GM19328 (cell line): Measurements from ENCODE around the gene BICDL2.

Experiments
- ATAC-seq: cut with Tn5 transposase; IDR thresholded peaks from one replicate; pipeline ENCODE4 v1.9.1; 2021; ENCODE audit warnings: mild to moderate bottlenecking, moderate library complexity; ENCODE audit not compliant: unreplicated experiment

BICDL2 gene

DNA sequence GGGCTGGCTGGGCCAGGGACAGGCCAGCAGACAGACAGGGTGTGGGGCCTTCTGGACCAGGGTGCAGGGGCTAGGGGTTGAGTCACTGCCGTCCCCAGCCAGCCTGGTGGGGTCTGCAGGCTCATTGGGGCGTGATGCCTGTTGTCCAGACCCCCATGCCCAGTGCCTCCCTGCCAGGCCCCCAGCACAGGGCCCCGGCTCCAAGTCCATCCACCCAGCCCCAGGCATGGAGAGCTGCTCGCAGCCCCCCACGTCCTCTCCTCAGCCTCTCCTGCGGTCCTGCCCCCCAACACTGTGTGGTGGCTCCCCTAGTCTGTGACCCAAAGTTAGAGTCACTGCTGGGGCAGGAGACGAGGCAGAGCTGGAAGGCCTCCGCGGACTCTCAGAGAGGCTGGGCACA is 49.5 kb downstream of the BICDL2 start:
- ATAC-seq = no peak

DNA sequence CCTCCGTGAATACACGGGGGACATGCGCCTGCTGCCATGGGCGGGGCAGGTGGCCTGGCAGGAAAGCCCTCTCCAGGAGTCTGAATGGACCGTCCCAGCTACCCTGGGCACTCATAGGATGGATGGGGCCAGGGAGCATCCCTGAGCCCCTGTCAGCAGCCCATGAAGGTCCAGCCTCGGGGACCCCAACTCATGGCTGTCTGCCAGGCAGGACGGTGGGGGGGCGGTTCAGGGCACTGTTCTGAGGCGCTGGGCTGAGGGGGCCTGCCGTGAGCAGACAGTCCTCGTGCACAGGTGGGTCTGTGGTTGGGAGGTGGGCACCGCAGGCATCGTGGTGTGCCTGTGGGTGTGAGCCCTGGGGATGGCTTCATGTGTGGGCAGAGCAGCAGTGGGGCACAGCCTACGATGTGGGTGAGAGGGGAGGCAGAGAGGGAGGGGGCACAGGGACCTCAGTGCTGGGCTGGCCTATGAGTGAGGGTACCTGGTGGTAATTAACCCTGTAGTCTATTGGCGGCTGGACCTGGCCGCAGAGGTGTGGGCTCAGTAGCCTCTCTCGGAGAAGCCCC is 50.0 kb downstream of the BICDL2 start:
- ATAC-seq = no peak

DNA sequence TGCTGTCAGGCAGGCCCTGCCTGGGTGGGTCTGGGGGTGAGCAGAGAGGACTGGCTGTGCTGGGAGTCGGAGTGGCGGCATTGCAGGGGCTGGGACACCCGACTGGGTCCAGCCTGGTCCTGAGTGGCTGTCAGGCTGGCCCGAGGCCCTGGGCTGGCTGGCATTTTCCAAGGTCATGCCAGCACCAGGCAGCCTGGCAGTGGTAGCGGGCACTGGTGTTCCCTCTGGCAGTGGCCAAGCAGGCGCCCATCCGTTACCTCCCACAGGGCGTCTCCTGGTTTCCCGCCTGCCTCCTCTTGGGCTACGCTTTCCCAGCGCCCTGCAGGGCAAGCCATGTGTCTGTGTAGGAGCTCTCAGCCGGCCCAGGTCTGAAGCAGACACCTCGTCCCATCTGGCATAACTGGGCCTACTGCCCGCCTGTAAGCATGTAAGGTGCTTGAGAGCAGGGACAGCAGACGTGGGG is 50.8 kb downstream of the BICDL2 start:
- ATAC-seq = no peak

DNA sequence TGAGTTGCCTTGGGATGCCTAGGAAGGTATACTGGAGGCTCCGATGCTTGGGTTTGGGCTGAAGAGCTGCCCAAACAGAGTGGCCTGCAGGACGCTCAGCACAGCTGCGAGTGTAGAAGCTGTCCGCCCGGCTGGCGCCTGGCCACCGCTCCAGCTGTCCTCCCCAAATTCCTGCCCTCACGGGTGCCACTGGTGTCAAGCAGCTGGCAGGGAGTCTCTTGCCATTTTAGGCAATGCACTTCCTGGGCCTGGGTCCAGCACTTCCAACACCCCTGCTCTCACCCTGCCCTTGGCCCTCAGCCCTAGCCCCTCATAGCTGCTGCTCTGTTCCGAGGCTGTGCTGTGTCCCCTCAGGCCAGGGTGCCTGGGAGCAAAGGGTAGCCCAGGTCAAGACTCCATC is 51.3 kb downstream of the BICDL2 start:
- ATAC-seq = no peak

DNA sequence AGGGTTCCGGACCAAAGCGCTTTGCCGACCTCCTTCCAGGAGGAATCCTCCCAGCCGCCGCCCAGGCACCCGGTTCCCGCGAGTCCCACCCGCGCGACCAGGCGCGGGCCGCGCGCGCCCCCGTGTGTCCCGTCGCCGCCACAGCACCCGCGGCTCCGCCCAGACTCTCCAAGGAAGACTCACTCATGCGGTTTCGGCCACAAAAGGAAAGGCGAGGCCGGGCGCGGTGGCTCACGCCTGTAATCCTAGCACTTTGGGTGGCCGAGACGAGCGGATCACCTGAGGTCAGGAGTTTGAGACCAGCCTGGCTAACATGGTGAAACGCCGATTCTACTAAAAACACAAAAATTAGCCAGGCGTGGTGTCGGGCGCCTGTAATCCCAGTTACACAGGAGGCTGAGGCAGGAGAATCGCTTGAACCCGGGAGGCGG is 53.0 kb downstream of the BICDL2 start:
- no peak for ATAC-seq

DNA sequence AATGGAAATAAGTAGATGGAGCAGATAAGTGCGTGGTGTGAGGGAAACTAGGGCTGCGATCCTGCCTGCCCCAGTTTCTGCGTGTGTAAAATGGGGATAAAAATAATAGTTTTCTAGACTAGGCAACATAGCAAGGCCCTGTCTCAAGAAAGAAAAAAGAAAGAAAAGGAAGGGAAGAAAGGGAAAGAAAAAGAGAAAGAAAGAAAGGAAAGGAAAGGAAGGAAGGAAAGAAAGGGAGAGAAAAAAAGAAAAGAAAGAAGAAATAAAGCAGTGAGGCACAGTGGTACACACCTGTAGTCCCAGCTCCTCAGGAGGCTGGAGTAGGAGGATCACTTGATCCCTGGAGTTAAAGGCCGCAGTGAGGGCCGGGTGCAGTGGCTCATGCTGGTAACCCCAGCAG is 54.3 kb downstream of the BICDL2 start:
- ATAC-seq = no peak

DNA sequence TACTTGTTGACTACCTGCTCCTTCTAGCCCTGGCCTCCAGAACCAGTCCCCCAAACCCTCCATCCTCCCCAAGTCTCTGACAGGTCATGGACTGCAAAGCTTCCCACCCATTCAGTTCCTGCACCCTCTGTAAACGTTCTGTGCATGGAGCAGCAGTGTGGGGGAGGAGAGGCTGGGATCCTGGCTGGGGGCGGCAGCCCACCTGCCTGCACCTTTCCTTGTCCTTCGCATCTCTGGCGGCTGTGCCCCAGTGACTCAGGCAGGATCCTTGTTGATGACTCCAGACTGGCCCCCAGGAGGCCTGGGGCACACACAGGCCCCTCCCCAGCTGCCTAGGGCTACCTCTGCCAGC is 54.9 kb downstream of the BICDL2 start:
- no peak for ATAC-seq

DNA sequence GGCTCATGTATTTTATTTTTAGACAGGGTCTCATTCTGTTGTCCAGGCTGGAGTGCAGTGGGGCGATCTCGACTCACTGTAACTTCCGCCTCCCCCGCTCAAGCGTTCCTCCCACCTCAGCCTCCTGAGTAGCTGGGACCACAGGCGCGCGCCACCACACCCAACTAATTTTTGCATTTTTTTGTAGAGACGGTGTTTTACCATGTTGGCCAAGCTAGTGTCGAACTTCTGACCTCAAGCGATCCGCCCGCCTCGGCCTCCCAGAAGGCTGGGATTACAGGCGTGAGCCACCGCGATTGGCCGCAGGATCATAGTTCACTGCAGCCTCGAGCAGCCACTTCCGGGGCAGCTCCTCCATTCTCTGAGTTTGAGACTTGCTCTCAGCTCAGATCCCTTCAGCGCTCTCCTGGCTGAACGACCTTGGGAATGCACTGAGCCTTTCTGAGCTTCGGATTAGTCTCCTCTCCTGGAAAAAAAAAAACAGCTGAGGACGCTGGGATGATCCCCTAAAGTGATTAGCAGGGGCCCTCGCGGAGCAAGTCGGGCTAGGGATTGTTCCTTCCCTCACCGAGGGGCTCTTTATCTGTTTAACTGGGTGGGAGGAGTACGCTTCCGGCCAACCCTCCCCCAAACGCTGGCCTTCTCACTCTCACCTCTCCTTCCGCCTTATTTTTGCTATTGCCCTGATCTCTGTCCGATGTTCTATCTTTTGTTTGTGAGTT is 55.4 kb downstream of the BICDL2 start:
- no peak for ATAC-seq

DNA sequence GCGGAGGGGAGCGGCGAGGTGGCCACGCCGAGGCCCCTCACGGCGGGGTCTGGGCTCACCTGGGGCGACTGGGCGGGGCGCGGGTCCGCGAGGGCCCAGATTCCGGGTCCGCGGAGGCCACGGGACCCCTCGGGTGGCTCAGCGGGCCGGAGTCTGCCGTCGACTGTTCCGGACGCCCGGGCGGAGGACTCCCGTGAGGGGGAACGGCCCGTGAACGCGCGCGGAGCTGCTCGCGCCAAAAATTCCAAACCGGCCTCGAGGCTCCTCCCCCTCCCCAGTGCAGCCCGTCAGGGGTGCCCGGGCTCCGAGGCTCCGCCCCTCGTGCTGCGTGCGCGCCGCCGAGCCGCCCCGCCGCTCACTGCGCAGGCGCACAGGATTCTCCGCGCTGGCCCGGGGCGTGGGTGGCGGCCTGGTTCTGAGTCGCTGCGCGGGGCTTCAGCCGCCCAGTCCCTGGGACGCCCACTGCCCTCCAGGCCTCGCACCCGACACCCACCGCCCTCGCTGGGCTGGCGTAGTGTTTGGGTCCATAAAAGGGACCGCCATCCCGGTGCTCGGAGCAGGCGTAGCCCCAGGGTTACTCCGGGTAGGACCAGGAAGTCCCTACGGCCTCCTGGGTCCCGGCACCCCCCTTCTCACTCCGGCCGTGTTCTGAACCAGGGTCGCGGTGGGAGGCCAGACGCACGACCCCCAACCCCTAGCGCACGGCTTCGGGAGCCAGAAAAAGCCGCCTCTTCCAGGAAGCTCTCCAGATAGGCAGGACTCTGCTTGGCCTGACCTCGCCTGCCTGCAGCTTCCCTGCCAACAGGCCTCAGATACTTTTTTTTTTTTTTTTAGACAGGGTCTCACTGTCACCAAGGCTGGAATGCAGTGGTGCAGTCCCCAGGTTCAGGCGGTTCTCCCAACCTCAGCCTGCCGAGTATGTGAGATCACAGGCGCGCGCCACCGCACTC is 56.2 kb downstream of the BICDL2 start, which contains the start of gene PKMYT1:
Gene PKMYT1 (minus strand): TSS at position 220 of the 950 bp plus-strand sequence. CDS start 789 bp downstream, outside the sequence.
- peak; percentile 75 for ATAC-seq

DNA sequence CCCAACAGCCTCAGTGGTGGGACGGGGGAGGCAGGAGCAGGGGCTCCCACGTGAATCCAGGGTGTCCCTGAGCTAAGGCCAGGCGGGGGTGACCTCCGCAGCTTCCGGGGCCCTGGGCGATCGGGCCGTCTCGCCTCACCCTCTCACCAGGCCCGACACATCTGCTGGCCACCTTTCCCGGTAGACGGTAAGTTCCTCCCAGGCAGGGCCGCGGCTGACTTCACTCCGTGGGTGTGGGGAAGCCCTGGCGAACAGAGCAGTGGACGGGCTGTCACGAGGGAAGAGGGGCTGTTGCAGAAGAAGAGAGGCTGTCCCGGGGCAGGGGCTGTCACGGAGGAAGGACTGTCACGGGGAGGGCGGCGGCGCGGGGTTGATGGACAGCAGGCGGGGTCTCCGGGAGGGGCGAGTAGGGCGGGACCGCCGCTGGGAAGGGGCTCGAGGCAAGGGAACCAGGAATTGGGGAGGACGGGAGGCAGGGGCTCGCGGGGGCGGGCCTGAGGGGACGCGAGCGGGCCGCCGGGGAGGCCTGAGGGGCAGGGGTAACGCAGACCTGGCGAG is 57.0 kb downstream of the BICDL2 start:
- no peak for ATAC-seq
